Neuronal stem cell (in vitro differentiated cells): ENCODE results near the gene KBTBD3.

Experiments used
- DNase-seq: peaks from one replicate; pipeline ENCODE4 v3.0.0-alpha.2; 2013; ENCODE audit warnings: low spot score
- H2AFZ ChIP-seq: one replicate; pipeline ENCODE4 v1.6.1; 2013; ENCODE audit warnings: mild to moderate bottlenecking, low read length, inconsistent platforms
- H2AK5ac ChIP-seq: 2 replicates; pipeline ENCODE4 v1.6.1; 2013; ENCODE audit warnings: low read depth, mild to moderate bottlenecking, inconsistent platforms, low read length, moderate library complexity, mixed read lengths
- H2BK120ac ChIP-seq: 2 replicates; pipeline ENCODE4 v1.6.1; 2013; ENCODE audit warnings: low read depth, mild to moderate bottlenecking, inconsistent platforms, low read length, moderate library complexity, mixed read lengths
- H2BK12ac ChIP-seq: one replicate; pipeline ENCODE4 v1.6.1; 2013; ENCODE audit warnings: low read length, inconsistent platforms
- H2BK15ac ChIP-seq: 2 replicates; pipeline ENCODE4 v1.6.1; 2013; ENCODE audit warnings: mild to moderate bottlenecking, low read length, inconsistent platforms, mixed read lengths
- H2BK5ac ChIP-seq: one replicate; pipeline ENCODE4 v1.6.1; 2013; ENCODE audit warnings: inconsistent platforms, mild to moderate bottlenecking, low read length, moderate library complexity
- H3K14ac ChIP-seq: one replicate; pipeline ENCODE4 v1.6.1; 2013; ENCODE audit warnings: low read length, inconsistent platforms
- H3K18ac ChIP-seq: 2 replicates; pipeline ENCODE4 v1.6.1; 2013; ENCODE audit warnings: low read length, inconsistent platforms
- H3K23ac ChIP-seq: 2 replicates; pipeline ENCODE4 v1.6.1; 2013; ENCODE audit warnings: low read depth, mild to moderate bottlenecking, mixed read lengths, low read length, inconsistent platforms; ENCODE audit not compliant: poor library complexity
- H3K27ac ChIP-seq: replicated peaks from 3 replicates; pipeline ENCODE4 v1.5.1; 2013; ENCODE audit warnings: low read length, inconsistent platforms
- H3K27me3 ChIP-seq, 3 experiments: 2 replicates each; pipeline ENCODE4 v1.6.1; 2013; ENCODE audit warnings: low read length in 3 of 3, mild to moderate bottlenecking in 2 of 3, inconsistent platforms in 1 of 3, low read depth in 1 of 3, mixed read lengths in 1 of 3, moderate library complexity in 1 of 3; ENCODE audit not compliant: control insufficient read depth in 3 of 3, insufficient read depth in 3 of 3
- H3K36me3 ChIP-seq, 2 donors: replicated peaks in 1 of 2; 2 replicates each; pipeline ENCODE4 v1.6.1; 2013; ENCODE audit warnings: low read length in 2 of 2; ENCODE audit not compliant: control insufficient read depth in 2 of 2, insufficient read depth in 2 of 2
- H3K4ac ChIP-seq: 2 replicates; pipeline ENCODE4 v1.6.1; 2013; ENCODE audit warnings: inconsistent platforms, mild to moderate bottlenecking, low read length, moderate library complexity
- H3K4me1 ChIP-seq, 2 donors: 1 replicate in 1 of 2; 2 replicates in 1 of 2; pipeline ENCODE4 v1.6.1; 2013; ENCODE audit warnings: low read length in 2 of 2, low read depth in 1 of 2; ENCODE audit not compliant: control insufficient read depth in 2 of 2, insufficient read depth in 1 of 2
- H3K4me2 ChIP-seq: one replicate; pipeline ENCODE4 v1.6.1; 2013; ENCODE audit warnings: mild to moderate bottlenecking, low read length, inconsistent platforms; ENCODE audit not compliant: insufficient read depth, poor library complexity, severe bottlenecking
- H3K4me3 ChIP-seq, 2 donors: 2 replicates each; pipeline ENCODE4 v1.5.1; 2013; ENCODE audit warnings: low read length in 2 of 2, mild to moderate bottlenecking in 2 of 2, inconsistent platforms in 1 of 2, moderate library complexity in 1 of 2
- H3K79me1 ChIP-seq: one replicate; pipeline ENCODE4 v1.6.1; 2013; ENCODE audit warnings: low read depth, mild to moderate bottlenecking, inconsistent platforms, low read length, moderate library complexity
- H3K9ac ChIP-seq: one replicate; pipeline ENCODE4 v1.6.1; 2013; ENCODE audit warnings: mild to moderate bottlenecking, low read depth, low read length, inconsistent platforms; ENCODE audit not compliant: poor library complexity
- H3K9me3 ChIP-seq, 2 donors: replicated peaks in 1 of 2; 2 replicates each; pipeline versions ENCODE3 to v1.6.1; 2013; ENCODE audit warnings: low read length in 2 of 2, mild to moderate bottlenecking in 2 of 2, inconsistent platforms in 1 of 2, low read depth in 1 of 2, mixed read lengths in 1 of 2, moderate library complexity in 1 of 2; ENCODE audit not compliant: control insufficient read depth in 2 of 2, insufficient read depth in 1 of 2
- H4K8ac ChIP-seq: one replicate; pipeline ENCODE4 v1.6.1; 2013; ENCODE audit warnings: low read depth, mild to moderate bottlenecking, inconsistent platforms, low read length, moderate library complexity
- H4K91ac ChIP-seq: one replicate; pipeline ENCODE4 v1.6.1; 2013; ENCODE audit warnings: low read length, low read depth, mild to moderate bottlenecking, inconsistent platforms; ENCODE audit not compliant: poor library complexity
- WGBS, 2 donors: extraction: QIAGEN DNeasy Blood & Tissue Kit; methylation state at CpG; one replicate each; pipeline ENCODE4 v1.1.7; 2013; ENCODE audit warnings: missing lambda C conversion rate in 2 of 2, mixed read lengths in 1 of 2; ENCODE audit not compliant: insufficient read length in 2 of 2, insufficient replicate concordance in 1 of 2; ENCODE audit errors: extremely low coverage in 2 of 2; 5-methylcytosine and 5-hydroxymethylcytosine counted together

The KBTBD3 gene

DNA sequence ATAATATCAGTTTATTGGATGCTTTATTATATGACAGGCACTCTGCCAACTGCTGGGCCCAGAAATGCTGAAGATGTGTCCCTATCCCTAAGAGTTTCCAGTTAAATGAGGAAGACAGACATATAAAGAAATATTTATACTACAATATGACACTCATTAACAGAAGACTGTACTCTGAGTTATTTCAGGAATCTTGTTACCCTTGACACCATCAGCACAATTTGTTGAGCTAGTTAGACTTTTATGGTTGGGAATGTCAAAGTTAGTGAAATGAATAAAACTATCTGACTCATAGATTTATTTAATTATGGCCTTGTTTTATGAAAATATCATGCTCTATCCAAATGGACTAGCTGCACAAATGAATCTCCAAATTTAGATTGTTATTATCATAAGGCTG, 29.5 kb downstream of the KBTBD3 start:
- Histone ChIP-seq H3K9me3 (no peaks in the 10 kb centered on the region), H2BK120ac (no peak overlapping the region), H2BK5ac (no peak overlapping the region), H3K18ac (no peak overlapping the region), H2AFZ (no peak overlapping the region), H2BK12ac (no peak overlapping the region), H3K4ac (no peak overlapping the region), H3K14ac (no peak overlapping the region), H3K36me3 (no peaks in the 10 kb centered on the region), H4K8ac (no peak overlapping the region), H2BK15ac (no peak overlapping the region), H3K79me1 (no peaks in the 10 kb centered on the region), H2AK5ac (no peak overlapping the region), H3K4me1 (no peaks in the 10 kb centered on the region), H3K4me2 (no peak overlapping the region), H3K4me3 (no peak overlapping the region), H3K27me3 (no peaks in the 10 kb centered on the region), H3K9ac (no peak overlapping the region), H3K23ac (no peak overlapping the region), H4K91ac (no peak overlapping the region), H3K27ac (no peak overlapping the region)
- no peak for DNase-seq

- Histone ChIP-seq H3K18ac (no peak overlapping the region), H3K4me1 (no peaks in the 10 kb centered on the region), H3K27ac (no peak overlapping the region), H3K36me3 (no peaks in the 10 kb centered on the region), H3K27me3 (no peaks in the 10 kb centered on the region), H2AFZ (no peak overlapping the region), H3K9ac (no peak overlapping the region), H4K8ac (no peak overlapping the region), H2BK120ac (no peak overlapping the region), H3K4me3 (no peak overlapping the region), H2BK5ac (no peak overlapping the region), H2BK15ac (no peak overlapping the region), H2AK5ac (no peak overlapping the region), H3K23ac (no peak overlapping the region), H4K91ac (no peak overlapping the region), H3K4me2 (no peak overlapping the region), H2BK12ac (no peak overlapping the region), H3K14ac (no peak overlapping the region), H3K79me1 (no peaks in the 10 kb centered on the region), H3K9me3 (no peaks in the 10 kb centered on the region), H3K4ac (no peak overlapping the region)
- no peak for DNase-seq
Observed at GRCh38 chr11:106043540-106043939, 33.6 kb downstream of the KBTBD3 start.

DNA sequence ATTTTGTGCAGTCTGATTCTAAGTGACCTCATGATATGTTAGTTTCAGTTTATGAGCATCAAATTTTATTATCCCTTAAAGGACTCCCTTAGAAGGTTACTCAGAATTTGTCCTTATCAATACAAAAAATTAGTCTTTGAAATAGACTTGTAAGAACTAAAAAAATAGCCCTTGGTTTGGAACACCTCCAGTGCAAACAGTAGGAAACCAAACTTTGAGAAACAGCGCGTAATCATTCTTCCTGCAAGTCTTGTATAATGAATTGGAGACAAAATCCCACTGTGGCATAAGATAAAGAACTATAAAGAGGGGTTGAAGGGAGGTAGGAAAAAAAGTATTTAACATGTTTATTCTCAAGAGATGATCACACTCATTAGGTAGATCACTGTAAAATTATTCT, 44.3 kb downstream of the KBTBD3 start:
- peaks cover 0 to 7% of the 10 kb centered on the region in 2 donors for H3K4me1 ChIP-seq
- no peak overlapping the region for H3K4ac ChIP-seq
- no CpG with 5 or more reads among the region's 2 CpGs for WGBS, 2 donors
- no peak overlapping the region for H3K4me2 ChIP-seq
- H3K23ac ChIP-seq = no peak overlapping the region
- no peak overlapping the region for H2AFZ ChIP-seq
- H3K9me3 ChIP-seq = no peaks in the 10 kb centered on the region
- DNase-seq = no peak
- no peak overlapping the region for H4K91ac ChIP-seq
- no peak overlapping the region for H2BK120ac ChIP-seq
- no peaks in the 10 kb centered on the region for H3K27me3 ChIP-seq
- H2BK5ac ChIP-seq = no peak overlapping the region
- no peaks in the 10 kb centered on the region for H3K79me1 ChIP-seq
- no peaks in the 10 kb centered on the region for H3K36me3 ChIP-seq
- no peak overlapping the region for H2BK15ac ChIP-seq
- H3K27ac ChIP-seq = no peak overlapping the region
- no peak overlapping the region for H3K9ac ChIP-seq
- no peak overlapping the region for H3K18ac ChIP-seq
- no peak overlapping the region for H3K4me3 ChIP-seq
- H2AK5ac ChIP-seq = no peak overlapping the region
- no peak overlapping the region for H3K14ac ChIP-seq
- H4K8ac ChIP-seq = no peak overlapping the region
- no peak overlapping the region for H2BK12ac ChIP-seq

- H3K36me3 ChIP-seq = no peaks in the 10 kb centered on the region
- H2AK5ac ChIP-seq = no peak overlapping the region
- no peak overlapping the region for H3K27ac ChIP-seq
- no peak overlapping the region for H3K4ac ChIP-seq
- no peak overlapping the region for H2BK12ac ChIP-seq
- DNase-seq = no peak
- no peak overlapping the region for H3K14ac ChIP-seq
- H3K79me1 ChIP-seq = no peaks in the 10 kb centered on the region
- no peak overlapping the region for H4K8ac ChIP-seq
- no peaks in the 10 kb centered on the region for H3K9me3 ChIP-seq
- WGBS, 2 donors = no CpG with 5 or more reads among the region's 3 CpGs
- no peaks in the 10 kb centered on the region for H3K27me3 ChIP-seq
- H3K4me1 ChIP-seq = peaks cover 0 to 7% of the 10 kb centered on the region in 2 donors
- H2BK5ac ChIP-seq = no peak overlapping the region
- H3K4me2 ChIP-seq = no peak overlapping the region
- no peak overlapping the region for H2AFZ ChIP-seq
- H3K9ac ChIP-seq = no peak overlapping the region
- no peak overlapping the region for H3K23ac ChIP-seq
- H2BK120ac ChIP-seq = no peak overlapping the region
- no peak overlapping the region for H3K18ac ChIP-seq
- H3K4me3 ChIP-seq = no peak overlapping the region
- H4K91ac ChIP-seq = no peak overlapping the region
- no peak overlapping the region for H2BK15ac ChIP-seq
Observed at GRCh38 chr11:106031936-106032335, 45.2 kb downstream of the KBTBD3 start.
